Dermis blood vessel endothelial cell (primary cell): ENCODE results near the gene PCDHB13. TPM values are rescaled to one million over a fixed set of nuclear protein-coding genes. Genes with fewer than 3 reads are reported as not detected.
"Not testable (repeated sequence)": the region's sequence is repeated elsewhere in the genome, so short reads cannot be mapped to it uniquely, and the experiment has no call there.

Experiments used
- DNase-seq: peaks from one replicate; pipeline ENCODE4 v3.0.0; 2010
- total RNA-seq: library from RNA; depleted of rRNA; stranded (reverse); fragments of >200 nt; gene quantifications from 2 replicates; pipeline ENCODE4 v1.2.3, GENCODE V29; 2014

Gene PCDHB13
- 1.4 TPM in 2 replicates for total RNA-seq

DNA sequence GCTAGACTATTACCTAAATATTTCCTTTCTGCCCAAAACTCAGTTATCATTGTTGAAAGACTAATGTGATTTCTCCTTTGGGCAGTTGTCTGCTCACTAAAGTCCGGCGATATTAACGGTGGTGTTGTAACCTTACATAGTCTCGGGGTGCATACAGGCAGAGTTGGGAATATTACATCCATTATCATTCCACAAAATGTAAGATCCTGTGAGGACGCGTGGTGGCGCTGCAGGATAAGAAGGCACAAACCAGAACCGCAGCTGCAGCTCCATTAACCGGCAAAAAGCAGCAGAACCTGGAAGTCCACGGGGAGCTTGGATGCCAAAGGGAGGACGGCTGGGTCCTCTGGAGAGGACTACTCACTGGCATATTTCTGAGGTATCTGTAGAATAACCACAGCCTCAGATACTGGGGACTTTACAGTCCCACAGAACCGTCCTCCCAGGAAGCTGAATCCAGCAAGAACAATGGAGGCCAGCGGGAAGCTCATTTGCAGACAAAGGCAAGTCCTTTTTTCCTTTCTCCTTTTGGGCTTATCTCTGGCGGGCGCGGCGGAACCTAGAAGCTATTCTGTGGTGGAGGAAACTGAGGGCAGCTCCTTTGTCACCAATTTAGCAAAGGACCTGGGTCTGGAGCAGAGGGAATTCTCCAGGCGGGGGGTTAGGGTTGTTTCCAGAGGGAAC lies at the start of gene PCDHB13:
PCDHB13 (plus strand) TSS at position 264 of the 684 bp plus-strand sequence; CDS start at position 469, 205 bp downstream.
- peak; percentile 75 for DNase-seq

DNA sequence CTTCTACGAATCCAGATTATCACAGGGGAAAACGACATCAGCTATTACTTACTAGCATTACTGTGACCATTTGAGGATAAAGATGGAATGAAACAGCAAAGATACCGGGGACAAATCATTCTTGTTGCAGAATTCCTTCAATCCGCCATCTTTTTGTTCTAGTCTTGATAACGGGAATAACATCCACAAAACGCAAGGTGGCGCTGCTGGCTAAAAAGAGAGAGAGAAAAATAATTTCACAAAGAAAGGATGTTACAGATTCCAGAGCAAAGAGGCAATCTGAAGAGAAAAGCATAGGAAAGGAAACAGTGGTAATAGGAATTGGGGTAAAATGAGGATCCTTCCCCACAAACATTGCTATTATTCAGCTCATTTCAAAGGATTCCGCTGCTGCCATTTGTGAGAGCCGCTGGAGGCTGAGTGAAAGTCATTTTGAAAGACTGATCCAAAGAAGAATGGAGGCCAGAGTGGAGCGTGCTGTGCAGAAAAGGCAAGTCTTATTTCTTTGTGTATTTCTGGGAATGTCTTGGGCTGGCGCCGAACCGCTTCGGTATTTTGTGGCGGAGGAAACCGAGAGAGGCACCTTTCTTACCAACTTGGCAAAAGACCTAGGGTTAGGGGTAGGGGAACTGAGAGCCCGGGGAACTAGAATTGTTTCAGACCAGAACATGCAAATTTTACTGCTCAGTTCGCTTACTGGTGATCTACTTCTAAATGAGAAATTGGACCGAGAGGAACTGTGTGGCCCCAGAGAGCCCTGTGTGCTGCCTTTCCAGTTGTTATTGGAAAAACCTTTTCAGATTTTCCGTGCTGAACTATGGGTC lies 41.1 kb upstream of the PCDHB13 start, which contains the start of gene PCDHB7:
PCDHB7 (plus strand) TSS at position 264 of the 824 bp plus-strand sequence; CDS start at position 456, 192 bp downstream.
- peak; percentile 43 for DNase-seq

DNA sequence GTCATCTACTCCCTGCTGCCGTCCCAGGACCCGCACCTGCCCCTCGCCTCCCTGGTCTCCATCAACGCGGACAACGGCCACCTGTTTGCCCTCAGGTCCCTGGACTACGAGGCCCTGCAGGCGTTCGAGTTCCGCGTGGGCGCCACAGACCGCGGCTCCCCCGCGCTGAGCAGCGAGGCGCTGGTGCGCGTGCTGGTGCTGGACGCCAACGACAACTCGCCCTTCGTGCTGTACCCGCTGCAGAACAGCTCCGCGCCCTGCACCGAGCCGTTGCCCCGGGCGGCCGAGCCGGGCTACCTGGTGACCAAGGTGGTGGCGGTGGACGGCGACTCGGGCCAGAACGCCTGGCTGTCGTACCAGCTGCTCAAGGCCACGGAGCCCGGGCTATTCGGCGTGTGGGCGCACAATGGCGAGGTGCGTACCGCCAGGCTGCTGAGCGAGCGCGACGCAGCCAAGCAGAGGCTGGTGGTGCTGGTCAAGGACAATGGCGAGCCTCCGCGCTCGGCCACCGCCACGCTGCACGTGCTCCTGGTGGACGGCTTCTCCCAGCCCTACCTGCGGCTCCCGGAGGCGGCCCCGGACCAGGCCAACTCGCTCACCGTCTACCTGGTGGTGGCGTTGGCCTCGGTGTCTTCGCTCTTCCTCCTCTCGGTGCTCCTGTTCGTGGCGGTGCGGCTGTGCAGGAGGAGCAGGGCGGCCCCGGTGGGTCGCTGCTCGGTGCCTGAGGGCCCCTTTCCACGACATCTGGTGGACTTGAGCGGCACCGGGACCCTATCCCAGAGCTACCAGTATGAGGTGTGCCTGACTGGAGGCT lies 39.2 kb upstream of the PCDHB13 start:
- not testable (repeated sequence) for DNase-seq

DNA sequence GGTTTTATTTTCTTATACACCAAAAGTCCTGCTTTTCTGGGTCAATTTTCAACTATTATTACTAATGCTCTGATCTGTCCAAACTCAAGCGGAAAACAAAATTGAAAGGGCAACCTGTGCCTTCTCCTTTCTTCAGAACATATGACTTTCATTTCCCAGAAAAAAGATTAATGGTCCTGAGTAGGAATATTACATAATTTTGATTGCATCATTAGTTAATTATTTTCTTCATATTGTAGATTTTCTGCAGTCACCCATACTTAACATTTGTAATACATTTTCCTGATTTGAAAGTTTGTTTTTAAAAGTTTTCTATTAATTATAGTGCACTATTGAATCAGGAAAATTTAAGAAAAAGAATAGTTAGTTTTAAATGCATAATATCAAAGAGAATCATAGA lies 37.8 kb upstream of the PCDHB13 start:
- no peak for DNase-seq

DNA sequence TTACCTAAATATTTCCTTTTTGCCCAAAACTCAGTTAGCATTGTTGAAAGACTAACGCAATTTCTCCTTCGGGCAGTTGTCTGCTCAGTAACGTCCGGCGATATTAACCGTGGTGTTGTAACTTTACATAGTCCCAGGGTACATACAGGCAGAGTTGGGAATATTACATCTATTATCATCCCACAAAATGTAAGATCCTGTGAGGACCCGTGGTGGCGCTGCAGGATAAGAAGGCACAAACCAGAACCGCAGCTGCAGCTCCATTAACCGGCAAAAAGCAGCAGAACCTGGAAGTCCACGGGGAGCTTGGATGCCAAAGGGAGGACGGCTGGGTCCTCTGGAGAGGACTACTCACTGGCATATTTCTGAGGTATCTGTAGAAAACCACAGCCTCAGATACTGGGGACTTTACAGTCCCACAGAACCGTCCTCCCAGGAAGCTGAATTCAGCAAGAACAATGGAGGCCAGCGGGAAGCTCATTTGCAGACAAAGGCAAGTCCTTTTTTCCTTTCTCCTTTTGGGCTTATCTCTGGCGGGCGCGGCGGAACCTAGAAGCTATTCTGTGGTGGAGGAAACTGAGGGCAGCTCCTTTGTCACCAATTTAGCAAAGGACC lies 36.0 kb upstream of the PCDHB13 start, which contains the start of gene PCDHB8:
PCDHB8 (plus strand) TSS at position 214 of the 615 bp plus-strand sequence; CDS start at position 459, 245 bp downstream.
- peak; percentile 3 for DNase-seq

DNA sequence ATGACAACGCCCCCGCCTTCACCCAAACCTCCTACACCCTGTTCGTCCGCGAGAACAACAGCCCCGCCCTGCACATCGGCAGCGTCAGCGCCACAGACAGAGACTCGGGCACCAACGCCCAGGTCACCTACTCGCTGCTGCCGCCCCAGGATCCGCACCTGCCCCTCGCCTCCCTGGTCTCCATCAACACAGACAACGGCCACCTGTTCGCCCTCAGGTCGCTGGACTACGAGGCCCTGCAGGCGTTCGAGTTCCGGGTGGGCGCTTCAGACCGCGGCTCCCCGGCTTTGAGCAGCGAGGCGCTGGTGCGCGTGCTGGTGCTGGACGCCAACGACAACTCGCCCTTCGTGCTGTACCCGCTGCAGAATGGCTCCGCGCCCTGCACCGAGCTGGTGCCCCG lies 34.3 kb upstream of the PCDHB13 start:
- not testable (repeated sequence) for DNase-seq

DNA sequence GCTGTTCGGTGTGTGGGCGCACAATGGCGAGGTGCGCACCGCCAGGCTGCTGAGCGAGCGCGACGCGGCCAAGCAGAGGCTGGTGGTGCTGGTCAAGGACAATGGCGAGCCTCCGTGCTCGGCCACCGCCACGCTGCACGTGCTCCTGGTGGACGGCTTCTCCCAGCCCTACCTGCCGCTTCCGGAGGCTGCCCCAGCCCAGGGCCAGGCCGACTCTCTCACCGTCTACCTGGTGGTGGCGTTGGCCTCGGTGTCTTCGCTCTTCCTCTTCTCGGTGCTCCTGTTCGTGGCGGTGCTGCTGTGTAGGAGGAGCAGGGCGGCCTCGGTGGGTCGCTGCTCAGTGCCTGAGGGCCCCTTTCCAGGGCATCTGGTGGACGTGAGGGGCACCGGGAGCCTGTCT lies 33.8 kb upstream of the PCDHB13 start:
- DNase-seq = not testable (repeated sequence)

DNA sequence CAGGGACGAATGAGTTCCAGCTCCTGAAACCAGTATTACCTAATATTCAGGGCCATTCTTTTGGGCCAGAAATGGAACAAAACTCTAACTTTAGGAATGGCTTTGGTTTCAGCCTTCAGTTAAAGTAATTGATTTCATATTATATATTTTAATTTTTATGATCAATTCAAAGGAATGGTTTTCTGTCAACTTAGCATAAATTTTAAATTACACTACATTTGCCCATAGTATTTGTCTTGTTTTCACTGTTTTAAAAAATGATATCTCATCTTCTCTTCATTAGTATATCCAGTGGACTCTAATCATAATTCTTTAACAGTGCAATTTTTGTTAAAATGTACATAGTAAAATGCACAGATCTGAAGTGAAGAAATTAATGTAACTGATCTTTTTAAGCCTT lies 33.4 kb upstream of the PCDHB13 start:
- no peak for DNase-seq

DNA sequence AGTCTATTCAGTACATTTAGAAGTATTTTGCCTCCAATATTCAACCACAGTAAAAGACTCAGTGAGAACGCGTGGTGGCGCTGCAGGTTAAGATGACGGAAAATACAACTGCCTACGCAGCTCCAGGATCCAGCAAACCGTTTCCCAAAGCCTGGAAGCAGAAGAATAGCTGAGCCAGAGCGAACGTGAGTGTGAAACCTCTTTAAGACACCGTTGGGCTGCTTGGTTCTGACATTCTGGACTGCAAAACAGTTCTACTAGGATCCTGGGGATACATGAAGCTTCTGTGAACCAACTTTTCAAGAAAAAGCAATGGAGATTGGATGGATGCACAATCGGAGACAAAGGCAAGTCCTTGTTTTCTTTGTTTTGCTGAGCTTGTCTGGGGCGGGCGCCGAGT lies 31.5 kb upstream of the PCDHB13 start, which contains the start of gene PCDHB16:
PCDHB16 (plus strand) TSS at position 140 of the 400 bp plus-strand sequence; CDS start at position 313, 173 bp downstream.
- DNase-seq = peak; percentile 54

DNA sequence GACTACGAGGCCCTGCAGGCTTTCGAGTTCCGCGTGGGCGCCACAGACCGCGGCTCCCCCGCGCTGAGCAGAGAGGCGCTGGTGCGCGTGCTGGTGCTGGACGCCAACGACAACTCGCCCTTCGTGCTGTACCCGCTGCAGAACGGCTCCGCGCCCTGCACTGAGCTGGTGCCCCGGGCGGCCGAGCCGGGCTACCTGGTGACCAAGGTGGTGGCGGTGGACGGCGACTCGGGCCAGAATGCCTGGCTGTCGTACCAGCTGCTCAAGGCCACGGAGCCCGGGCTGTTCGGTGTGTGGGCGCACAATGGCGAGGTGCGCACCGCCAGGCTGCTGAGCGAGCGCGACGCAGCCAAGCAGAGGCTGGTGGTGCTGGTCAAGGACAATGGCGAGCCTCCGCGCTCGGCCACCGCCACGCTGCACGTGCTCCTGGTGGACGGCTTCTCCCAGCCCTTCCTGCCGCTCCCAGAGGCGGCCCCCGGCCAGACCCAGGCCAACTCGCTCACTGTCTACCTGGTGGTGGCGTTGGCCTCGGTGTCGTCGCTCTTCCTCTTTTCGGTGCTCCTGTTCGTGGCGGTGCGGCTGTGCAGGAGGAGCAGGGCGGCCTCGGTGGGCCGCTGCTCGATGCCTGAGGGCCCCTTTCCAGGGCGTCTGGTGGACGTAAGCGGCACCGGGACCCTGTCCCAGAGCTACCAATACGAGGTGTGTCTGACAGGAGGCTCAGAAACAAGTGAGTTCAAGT lies 29.4 kb upstream of the PCDHB13 start:
- not testable (repeated sequence) for DNase-seq

DNA sequence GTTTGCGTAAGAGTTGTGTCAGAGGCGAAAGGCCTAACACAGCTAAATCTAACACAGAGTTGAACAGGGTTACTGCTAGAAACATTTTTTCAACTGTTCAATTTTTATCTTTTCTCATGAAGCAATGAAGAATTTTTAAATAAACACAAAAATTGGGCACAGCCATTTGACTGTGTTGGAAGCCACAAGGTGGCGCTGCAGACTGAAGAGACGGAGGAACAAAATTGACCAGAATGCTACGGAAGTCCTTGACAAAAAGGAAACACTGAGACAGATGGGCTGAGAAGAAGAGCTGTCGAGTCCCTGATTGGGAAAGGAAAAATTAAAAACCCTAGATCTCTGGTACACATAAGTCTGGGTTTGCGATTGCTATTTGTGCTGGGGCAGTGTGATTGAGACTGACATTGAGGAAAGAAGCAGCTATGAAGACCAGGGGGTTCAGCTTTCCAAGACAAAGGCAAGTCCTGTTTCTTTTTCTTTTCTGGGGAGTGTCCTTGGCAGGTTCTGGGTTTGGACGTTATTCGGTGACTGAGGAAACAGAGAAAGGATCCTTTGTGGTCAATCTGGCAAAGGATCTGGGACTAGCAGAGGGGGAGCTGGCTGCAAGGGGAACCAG lies 26.7 kb upstream of the PCDHB13 start, which contains the start of gene PCDHB9:
PCDHB9 (plus strand) TSS at position 265 of the 616 bp plus-strand sequence; CDS start at position 423, 158 bp downstream.
- peak; percentile 48 for DNase-seq

DNA sequence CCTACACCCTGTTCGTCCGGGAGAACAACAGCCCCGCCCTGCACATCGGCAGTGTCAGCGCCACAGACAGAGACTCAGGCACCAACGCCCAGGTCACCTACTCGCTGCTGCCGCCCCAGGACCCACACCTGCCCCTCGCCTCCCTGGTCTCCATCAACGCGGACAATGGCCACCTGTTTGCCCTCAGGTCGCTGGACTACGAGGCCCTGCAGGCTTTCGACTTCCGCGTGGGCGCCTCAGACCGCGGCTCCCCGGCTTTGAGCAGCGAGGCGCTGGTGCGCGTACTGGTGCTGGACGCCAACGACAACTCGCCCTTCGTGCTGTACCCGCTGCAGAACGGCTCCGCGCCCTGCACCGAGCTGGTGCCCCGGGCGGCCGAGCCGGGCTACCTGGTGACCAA lies 25.0 kb upstream of the PCDHB13 start:
- DNase-seq = not testable (repeated sequence)

DNA sequence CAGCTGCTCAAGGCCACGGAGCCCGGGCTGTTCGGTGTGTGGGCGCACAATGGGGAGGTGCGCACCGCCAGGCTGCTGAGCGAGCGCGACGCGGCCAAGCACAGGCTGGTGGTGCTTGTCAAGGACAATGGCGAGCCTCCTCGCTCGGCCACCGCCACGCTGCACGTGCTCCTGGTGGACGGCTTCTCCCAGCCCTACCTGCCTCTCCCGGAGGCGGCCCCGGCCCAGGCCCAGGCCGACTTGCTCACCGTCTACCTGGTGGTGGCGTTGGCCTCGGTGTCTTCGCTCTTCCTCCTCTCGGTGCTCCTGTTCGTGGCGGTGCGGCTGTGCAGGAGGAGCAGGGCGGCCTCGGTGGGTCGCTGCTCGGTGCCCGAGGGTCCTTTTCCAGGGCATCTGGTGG lies 24.6 kb upstream of the PCDHB13 start:
- not testable (repeated sequence) for DNase-seq

DNA sequence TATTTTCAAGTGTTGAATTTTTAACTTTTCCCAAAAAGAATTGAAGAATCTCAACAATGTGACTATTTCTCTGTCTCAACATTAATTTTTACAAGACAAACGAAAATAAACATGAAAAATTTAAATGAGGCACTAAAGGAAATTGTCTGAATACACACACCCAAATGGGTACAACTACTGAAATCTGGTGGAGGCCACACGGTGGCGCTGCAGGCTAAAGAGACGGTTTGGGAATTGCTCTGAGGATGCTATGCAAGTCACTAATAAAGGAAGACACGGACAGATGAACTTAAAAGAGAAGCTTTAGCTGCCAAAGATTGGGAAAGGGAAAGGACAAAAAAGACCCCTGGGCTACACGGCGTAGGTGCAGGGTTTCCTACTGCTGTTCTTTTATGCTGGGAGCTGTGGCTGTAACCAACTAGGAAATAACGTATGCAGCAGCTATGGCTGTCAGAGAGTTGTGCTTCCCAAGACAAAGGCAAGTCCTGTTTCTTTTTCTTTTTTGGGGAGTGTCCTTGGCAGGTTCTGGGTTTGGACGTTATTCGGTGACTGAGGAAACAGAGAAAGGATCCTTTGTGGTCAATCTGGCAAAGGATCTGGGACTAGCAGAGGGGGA lies 21.5 kb upstream of the PCDHB13 start, which contains the start of gene PCDHB10:
PCDHB10 (plus strand) TSS at position 244 of the 616 bp plus-strand sequence; CDS start at position 444, 200 bp downstream.
- DNase-seq = peak; percentile 62

DNA sequence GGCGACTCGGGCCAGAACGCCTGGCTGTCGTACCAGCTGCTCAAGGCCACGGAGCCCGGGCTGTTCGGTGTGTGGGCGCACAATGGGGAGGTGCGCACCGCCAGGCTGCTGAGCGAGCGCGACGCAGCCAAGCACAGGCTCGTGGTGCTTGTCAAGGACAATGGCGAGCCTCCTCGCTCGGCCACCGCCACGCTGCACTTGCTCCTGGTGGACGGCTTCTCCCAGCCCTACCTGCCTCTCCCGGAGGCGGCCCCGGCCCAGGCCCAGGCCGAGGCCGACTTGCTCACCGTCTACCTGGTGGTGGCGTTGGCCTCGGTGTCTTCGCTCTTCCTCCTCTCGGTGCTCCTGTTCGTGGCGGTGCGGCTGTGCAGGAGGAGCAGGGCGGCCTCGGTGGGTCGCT lies 19.4 kb upstream of the PCDHB13 start:
- DNase-seq = not testable (repeated sequence)

DNA sequence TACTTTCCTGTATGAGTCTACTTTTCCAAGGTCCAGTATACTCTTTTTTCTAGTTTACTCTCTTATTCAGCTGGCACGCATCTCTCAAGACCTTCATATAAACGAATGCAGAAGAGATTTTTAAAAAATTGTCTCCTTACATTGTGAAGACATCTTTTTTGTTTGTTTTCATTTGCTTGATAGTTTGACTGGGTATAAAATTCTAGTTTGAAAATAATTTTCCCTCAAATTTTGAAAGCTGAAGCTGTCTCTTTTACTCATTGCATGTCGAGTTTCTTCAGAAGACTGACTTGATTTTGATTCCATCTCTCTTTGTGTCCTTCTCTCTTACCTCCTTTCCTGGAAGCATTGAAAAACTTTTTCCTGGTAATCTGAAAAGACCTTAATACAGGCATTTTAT lies 17.4 kb upstream of the PCDHB13 start:
- no peak for DNase-seq

DNA sequence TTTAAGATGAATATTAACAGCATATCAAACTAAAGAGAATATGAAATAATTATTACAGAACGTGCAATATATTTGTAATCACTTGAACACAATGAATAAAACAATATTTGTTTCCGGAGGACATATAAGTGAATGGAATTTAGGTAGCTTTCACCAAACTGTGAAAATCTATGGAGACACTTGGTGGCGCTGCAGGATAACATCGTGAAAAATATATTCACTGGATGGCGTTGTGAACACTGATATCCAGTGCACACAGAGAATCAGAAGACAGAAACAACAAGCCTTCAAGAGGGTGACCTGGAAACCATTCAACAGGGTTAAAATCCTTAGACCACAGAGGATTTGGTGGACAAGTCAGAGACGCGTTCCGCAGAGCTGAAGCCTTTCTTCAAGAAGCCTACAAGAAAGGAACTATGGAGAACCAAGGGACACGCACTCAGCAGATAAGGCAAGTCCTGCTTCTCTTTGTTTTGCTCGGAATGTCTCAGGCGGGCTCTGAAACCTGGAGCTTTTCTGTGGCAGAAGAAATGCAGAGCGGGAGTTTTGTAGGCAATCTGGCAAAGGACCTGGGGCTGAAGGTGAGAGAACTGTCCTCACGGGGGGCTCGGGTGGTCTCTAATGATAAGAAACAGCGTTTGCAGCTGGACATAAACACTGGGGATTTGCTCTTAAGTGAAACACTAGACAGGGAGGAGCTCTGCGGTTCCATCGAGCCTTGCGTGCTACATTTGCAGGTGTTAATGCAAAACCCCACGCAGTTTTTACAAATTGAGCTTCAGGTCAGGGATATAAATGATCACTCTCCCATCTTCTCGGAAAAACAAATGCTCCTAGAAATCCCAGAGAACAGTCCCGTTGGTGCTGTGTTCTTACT lies 14.1 kb upstream of the PCDHB13 start, which contains the start of gene PCDHB11:
PCDHB11 (plus strand) TSS at position 269 of the 877 bp plus-strand sequence; CDS start at position 417, 148 bp downstream.
- DNase-seq = peak; percentile 18

DNA sequence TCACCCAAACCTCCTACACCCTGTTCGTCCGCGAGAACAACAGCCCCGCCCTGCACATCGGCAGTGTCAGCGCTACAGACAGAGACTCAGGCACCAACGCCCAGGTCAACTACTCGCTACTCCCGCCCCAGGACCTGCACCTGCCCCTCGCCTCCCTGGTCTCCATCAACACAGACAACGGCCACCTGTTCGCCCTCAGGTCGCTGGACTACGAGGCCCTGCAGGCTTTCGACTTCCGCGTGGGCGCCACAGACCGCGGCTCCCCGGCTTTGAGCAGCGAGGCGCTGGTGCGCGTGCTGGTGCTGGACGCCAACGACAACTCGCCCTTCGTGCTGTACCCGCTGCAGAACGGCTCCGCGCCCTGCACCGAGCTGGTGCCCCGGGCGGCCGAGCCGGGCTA lies 12.6 kb upstream of the PCDHB13 start:
- not testable (repeated sequence) for DNase-seq

DNA sequence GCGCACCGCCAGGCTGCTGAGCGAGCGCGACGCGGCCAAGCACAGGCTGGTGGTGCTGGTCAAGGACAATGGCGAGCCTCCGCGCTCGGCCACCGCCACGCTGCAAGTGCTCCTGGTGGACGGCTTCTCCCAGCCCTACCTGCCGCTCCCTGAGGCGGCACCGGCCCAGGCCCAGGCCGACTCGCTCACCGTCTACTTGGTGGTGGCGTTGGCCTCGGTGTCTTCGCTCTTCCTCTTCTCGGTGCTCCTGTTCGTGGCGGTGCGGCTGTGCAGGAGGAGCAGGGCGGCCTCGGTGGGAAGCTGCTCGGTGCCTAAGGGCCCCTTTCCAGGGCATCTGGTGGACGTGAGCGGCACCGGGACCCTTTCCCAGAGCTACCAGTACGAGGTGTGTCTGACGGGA lies 12.1 kb upstream of the PCDHB13 start:
- DNase-seq = not testable (repeated sequence)
